Stimulated activated memory B cell treated with anti-CD40 and anti-IgM and Interleukin-4, amounts not matched to agents 10 μg/mL and 1 μg/mL and 100 μg/mL, for 72 hours (primary cell): ENCODE results near the gene TUFM.
"Not testable (repeated sequence)": the region's sequence is repeated elsewhere in the genome, so short reads cannot be mapped to it uniquely, and the experiment has no call there.

Experiments used
- ATAC-seq: fragments of 150-1000 bp; cut with Tn5 transposase; 2 replicates; pipeline ENCODE4 v1.10.0; 2021
- H3K27ac Mint-ChIP-seq: one replicate; pipeline ENCODE4 v1.8.0; 2022; ENCODE audit warnings: mild to moderate bottlenecking, mixed read lengths
- H3K27me3 Mint-ChIP-seq: one replicate; pipeline ENCODE4 v1.8.0; 2022; ENCODE audit warnings: mixed read lengths
- H3K36me3 Mint-ChIP-seq: one replicate; pipeline ENCODE4 v1.8.0; 2022; ENCODE audit warnings: mixed read lengths
- H3K4me1 Mint-ChIP-seq: one replicate; pipeline ENCODE4 v1.8.0; 2022; ENCODE audit warnings: mixed read lengths
- H3K4me3 Mint-ChIP-seq: one replicate; pipeline ENCODE4 v1.8.0; 2022; ENCODE audit warnings: mild to moderate bottlenecking, moderate library complexity, mixed read lengths
- H3K9me3 Mint-ChIP-seq: one replicate; pipeline ENCODE4 v1.8.0; 2022; ENCODE audit warnings: mixed read lengths

Gene TUFM

DNA sequence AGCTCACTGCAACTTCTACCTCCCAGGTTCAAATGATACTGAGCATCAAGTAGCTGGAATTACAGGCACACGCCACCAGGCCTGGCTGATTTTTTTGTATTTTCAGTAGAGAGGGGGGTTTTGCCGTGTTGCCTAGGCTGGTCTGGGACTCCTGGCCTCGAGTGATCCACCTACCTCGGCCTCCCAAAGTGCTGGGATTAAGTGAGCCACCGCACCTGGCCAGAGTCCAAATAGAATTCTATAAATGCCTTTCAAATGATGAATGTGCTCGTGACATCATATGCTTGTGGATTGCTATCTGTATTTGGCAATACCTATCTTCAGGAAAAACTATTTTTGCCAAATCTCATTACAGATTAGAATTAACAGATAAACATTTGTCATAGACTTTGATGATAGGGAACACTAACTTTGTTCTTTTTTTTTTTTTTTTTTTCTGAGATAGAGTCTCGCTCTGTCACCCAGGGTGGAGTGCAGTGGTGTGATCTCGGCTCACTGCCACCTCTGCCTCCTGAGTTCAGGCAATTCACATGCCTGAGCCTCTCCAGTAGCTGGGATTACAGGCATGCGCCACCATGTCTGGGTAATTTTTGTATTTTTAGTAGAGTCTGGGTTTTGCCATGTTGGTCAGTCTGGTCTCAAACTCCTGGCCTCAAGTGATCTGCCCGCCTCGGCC is 38.6 kb downstream of the TUFM start:
- H3K36me3 Mint-ChIP-seq, ATAC-seq, H3K4me1 Mint-ChIP-seq, H3K27ac Mint-ChIP-seq, H3K27me3 Mint-ChIP-seq, H3K9me3 Mint-ChIP-seq, H3K4me3 Mint-ChIP-seq: not testable (repeated sequence)

DNA sequence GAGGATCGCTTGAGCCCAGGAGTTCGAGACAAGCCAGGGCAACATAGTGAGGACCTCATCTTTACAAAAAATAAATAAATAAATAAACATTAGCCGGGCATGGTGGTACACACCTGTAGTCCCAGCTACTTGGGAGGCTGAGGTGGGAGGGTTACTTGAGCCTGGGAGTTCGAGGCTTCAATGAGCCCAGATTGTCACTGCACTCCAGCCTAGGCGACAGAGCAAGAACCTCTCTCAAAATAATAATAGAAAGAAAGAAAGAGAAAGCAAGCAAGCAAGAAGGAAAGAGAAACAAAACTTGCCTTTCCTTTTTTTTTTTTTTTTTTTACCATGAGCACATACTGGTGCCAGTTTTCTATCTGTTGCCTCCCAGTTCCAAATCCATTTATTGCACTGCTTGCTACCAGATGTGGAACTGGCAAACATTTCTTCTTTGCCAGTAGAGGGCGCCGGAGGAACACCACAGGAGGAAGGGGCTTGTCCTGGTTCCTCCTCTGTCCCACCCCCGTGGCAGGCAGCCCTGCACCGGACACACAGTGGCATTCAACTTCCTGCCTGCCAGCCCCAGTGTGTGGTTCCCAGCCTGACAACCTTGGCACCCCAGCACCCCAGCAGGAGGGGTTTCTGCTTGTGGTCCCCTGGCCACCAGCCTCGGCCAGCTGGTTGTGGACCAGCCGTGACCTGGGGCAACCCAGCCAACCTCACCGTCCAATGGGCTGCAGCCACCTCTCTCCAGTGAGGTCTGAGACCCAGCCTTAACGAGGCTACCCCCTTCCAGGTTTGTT is 43.7 kb downstream of the TUFM start:
- H3K27me3 Mint-ChIP-seq, H3K9me3 Mint-ChIP-seq, H3K27ac Mint-ChIP-seq, H3K4me1 Mint-ChIP-seq, H3K36me3 Mint-ChIP-seq: not testable (repeated sequence)
- H3K4me3 Mint-ChIP-seq, result peak overlapping the region; percentile 74
- peak; percentile 97 for ATAC-seq
